Stimulated activated naive CD8-positive, alpha-beta T cell treated with anti-CD3 and anti-CD28 coated beads, Interleukin-15, amount 100 ng/mL, for 72 hours (primary cell): Measurements from ENCODE around the gene MNX1.

ENCODE experiments used
- ATAC-seq: fragments of 150-1000 bp; cut with Tn5 transposase; 2 replicates; pipeline ENCODE4 v1.10.0; 2021; ENCODE audit warnings: mild to moderate bottlenecking, moderate library complexity
- DNase-seq, 2 donors: peaks; one replicate each; pipeline ENCODE4 v3.0.0; 2021 to 2022
- H3K27ac Mint-ChIP-seq, 2 donors: one replicate each; pipeline ENCODE4 v1.8.0; 2022; ENCODE audit warnings: mild to moderate bottlenecking in 2 of 2, mixed read lengths in 2 of 2, moderate library complexity in 2 of 2
- H3K27me3 Mint-ChIP-seq: one replicate; pipeline ENCODE4 v1.8.0; 2022; ENCODE audit warnings: mixed read lengths
- H3K4me1 Mint-ChIP-seq: one replicate; pipeline ENCODE4 v1.8.0; 2022; ENCODE audit warnings: mild to moderate bottlenecking, mixed read lengths
- H3K4me3 Mint-ChIP-seq, 2 donors: one replicate each; pipeline ENCODE4 v1.8.0; 2022; ENCODE audit warnings: mild to moderate bottlenecking in 2 of 2, mixed read lengths in 2 of 2, moderate library complexity in 1 of 2
- H3K9me3 Mint-ChIP-seq, 2 donors: one replicate each; pipeline ENCODE4 v1.8.0; 2022; ENCODE audit warnings: mixed read lengths in 2 of 2

Gene MNX1

GRCh38 chr7:157041004-157041403, 30.5 kb upstream of the MNX1 start:
- H3K4me3 Mint-ChIP-seq = no peak overlapping the region
- no peak for ATAC-seq

GRCh38 chr7:157037635-157038034, 27.2 kb upstream of the MNX1 start:
- H3K9me3 Mint-ChIP-seq = peaks cover 5 to 13% of the 10 kb centered on the region in 2 donors
- no peaks in the 10 kb centered on the region for H3K4me1 Mint-ChIP-seq
- DNase-seq (no peak), ATAC-seq (no peak)
- no peak overlapping the region for H3K27ac Mint-ChIP-seq
- peaks cover 58% of the 10 kb centered on the region for H3K27me3 Mint-ChIP-seq
- H3K4me3 Mint-ChIP-seq = no peak overlapping the region

More at GRCh38 chr7:157041004-157041403, 30.5 kb upstream of the MNX1 start:
- Mint-ChIP-seq H3K9me3 (peaks cover 5 to 12% of the 10 kb centered on the region in 2 donors), H3K4me1 (no peaks in the 10 kb centered on the region), H3K27ac (no peak overlapping the region), H3K27me3 (peaks cover 42% of the 10 kb centered on the region)
- DNase-seq = no peak

DNA sequence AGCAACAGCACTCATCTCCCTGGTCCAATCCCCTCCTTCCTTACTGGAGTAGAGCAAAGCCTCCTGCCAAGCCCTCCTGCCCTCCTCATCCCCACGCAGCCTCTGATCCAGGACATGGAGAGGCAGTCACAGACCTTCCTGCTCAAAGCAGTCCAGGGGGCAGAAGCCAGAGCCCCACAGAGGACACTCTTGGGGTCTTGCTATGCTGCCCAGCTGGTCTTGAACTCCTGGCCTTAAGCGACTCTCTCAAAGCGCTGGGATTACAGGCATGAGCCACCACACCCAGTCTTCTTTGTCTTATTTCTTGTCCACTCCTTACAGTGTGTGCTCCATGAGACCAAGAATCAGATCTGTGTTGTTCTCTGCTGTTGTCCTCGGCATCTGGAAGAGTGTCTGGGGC, 26.6 kb upstream of the MNX1 start:
- Mint-ChIP-seq H3K4me3 (no peak overlapping the region), H3K9me3 (peaks cover 5 to 13% of the 10 kb centered on the region in 2 donors), H3K27me3 (peaks cover 55% of the 10 kb centered on the region)

GRCh38 chr7:157035979-157036378, 25.5 kb upstream of the MNX1 start:
- peaks cover 5 to 13% of the 10 kb centered on the region in 2 donors for H3K9me3 Mint-ChIP-seq
- no peak overlapping the region for H3K27ac Mint-ChIP-seq
- H3K27me3 Mint-ChIP-seq = peaks cover 55% of the 10 kb centered on the region
- ATAC-seq (no peak), DNase-seq (no peak)
- H3K4me1 Mint-ChIP-seq = no peaks in the 10 kb centered on the region
- no peak overlapping the region for H3K4me3 Mint-ChIP-seq

More for the DNA sequence above, 26.6 kb upstream of the MNX1 start:
- no peak overlapping the region for H3K27ac Mint-ChIP-seq
- H3K4me1 Mint-ChIP-seq = no peaks in the 10 kb centered on the region
- DNase-seq (no peak), ATAC-seq (no peak)

- no peaks in the 10 kb centered on the region for H3K4me1 Mint-ChIP-seq
- ATAC-seq (no peak), DNase-seq (no peak)
- peaks cover 52% of the 10 kb centered on the region for H3K27me3 Mint-ChIP-seq
- H3K27ac Mint-ChIP-seq = no peak overlapping the region
- H3K9me3 Mint-ChIP-seq = peaks cover 5 to 13% of the 10 kb centered on the region in 2 donors
- H3K4me3 Mint-ChIP-seq = no peak overlapping the region
These were observed 24.8 kb upstream of the MNX1 start for GRCh38 chr7:157035302-157035701.

- Mint-ChIP-seq H3K27me3 (peaks cover 65% of the 10 kb centered on the region), H3K9me3 (peaks cover 5 to 13% of the 10 kb centered on the region in 2 donors), H3K4me1 (no peaks in the 10 kb centered on the region), H3K27ac (no peak overlapping the region), H3K4me3 (no peak overlapping the region)
- DNase-seq = no peak
- no peak for ATAC-seq
These were observed 23.3 kb upstream of the MNX1 start for GRCh38 chr7:157033483-157034473.

DNA sequence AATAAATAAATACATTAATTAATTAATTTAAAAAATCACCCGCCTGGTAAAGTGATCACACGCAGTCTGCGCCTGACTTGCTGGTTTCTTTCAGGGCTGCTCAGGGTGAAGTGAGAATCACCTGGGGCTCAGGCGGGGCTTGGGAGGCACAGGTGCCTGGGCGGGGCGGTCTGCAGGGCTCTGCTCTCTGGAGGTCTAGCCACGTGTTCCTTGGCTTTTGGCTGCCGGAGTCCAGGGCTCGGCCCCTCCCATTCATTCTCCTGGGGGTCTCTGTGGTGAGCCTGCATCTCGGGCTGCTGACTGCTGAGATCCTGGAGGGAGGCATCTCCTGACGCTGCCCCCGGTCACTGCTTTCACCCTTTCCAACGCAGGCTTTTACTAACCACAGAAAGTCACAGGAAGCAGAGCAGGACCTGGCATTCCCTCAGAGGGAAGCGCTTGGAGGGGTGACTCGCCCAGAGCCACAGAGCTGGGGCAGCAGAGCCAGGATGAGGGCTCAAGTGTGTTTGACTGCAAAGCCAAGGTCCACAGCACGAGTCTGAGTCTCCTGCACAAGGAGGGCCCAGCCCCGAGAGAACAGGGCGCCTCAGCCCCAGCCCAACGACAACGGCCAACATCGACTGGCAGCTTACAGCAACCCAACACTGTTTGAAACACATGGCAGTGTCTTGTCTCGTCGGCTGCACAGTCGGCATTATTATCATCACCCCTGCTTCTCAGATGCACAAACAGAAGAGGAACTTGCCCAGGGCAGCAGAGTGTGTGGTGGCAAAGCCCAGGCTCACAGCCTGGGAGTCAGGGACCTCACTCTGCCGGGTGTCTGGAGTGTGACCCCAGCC, 22.4 kb upstream of the MNX1 start:
- H3K27me3 Mint-ChIP-seq = peaks cover 74% of the 10 kb centered on the region
- no peaks in the 10 kb centered on the region for H3K4me1 Mint-ChIP-seq
- H3K9me3 Mint-ChIP-seq = peaks cover 5 to 13% of the 10 kb centered on the region in 2 donors
- DNase-seq = no peak
- ATAC-seq = no peak
- H3K4me3 Mint-ChIP-seq = no peak overlapping the region
- H3K27ac Mint-ChIP-seq = no peak overlapping the region

DNA sequence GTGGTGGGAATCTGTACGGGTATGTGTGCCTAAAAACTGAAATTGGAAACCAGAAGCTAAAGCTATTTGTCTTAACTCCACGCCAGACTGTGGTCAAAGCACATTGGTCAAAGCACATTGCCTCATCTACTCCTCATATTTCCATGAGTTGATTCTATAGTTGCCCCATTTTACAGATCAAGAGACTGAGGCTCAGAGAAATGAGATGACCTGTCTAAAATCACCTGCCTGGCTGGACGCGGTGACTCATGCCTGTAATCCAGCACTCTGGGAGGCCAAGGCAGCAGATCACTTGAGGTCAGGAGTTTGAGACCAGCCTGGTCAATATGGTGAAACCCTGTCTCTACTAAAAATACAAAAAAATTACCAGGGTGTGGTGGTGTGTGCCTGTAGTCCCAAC, 21.7 kb upstream of the MNX1 start:
- peaks cover 5 to 13% of the 10 kb centered on the region in 2 donors for H3K9me3 Mint-ChIP-seq
- DNase-seq (no peak), ATAC-seq (no peak)
- no peaks in the 10 kb centered on the region for H3K4me1 Mint-ChIP-seq
- H3K4me3 Mint-ChIP-seq = no peak overlapping the region
- H3K27ac Mint-ChIP-seq = no peak overlapping the region
- peaks cover 76% of the 10 kb centered on the region for H3K27me3 Mint-ChIP-seq

GRCh38 chr7:157028199-157028903, 17.9 kb upstream of the MNX1 start:
- Mint-ChIP-seq H3K27me3 (peaks cover 92% of the 10 kb centered on the region), H3K9me3 (no peaks in the 10 kb centered on the region), H3K27ac (no peak overlapping the region), H3K4me1 (no peaks in the 10 kb centered on the region), H3K4me3 (no peak overlapping the region)
- DNase-seq = no peak
- no peak for ATAC-seq

DNA sequence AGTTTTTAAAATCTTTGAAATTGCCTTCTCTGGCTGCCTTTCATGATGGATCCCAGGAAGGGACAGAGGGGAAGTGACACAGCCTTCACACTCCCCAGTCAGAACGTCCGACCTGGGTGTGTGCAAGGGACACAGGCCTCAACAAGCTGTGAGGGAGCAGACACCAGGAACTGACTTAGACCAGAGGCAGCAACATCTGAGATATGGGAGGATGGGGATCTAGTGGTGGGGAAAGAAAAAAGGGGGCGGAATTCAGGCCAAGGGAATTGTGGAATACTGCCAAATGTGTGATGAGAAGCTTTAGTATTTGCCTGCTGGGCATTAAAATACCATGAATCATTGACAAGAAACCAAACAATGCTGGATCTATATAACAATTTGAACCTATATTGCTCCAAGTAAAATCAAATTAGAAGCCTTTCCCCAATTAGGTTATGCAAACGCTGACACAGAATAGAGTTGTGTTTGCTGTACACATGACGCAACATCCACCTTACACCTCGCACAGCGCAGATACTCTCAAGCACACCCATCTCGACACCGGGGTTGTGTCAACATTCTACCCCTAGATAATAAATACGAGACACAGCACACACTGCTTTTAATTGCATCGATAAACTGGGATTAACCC, 17.2 kb upstream of the MNX1 start:
- ATAC-seq = no peak
- no peak overlapping the region for H3K27ac Mint-ChIP-seq
- peaks cover 3% of the 10 kb centered on the region for H3K4me1 Mint-ChIP-seq
- no peak for DNase-seq
- H3K4me3 Mint-ChIP-seq = no peak overlapping the region
- peaks cover 93% of the 10 kb centered on the region for H3K27me3 Mint-ChIP-seq
- H3K9me3 Mint-ChIP-seq = no peaks in the 10 kb centered on the region

GRCh38 chr7:157024716-157025115, 14.3 kb upstream of the MNX1 start:
- H3K9me3 Mint-ChIP-seq = no peaks in the 10 kb centered on the region
- ATAC-seq = no peak
- H3K27ac Mint-ChIP-seq = no peak overlapping the region
- no peak overlapping the region for H3K4me3 Mint-ChIP-seq
- peaks cover 99% of the 10 kb centered on the region for H3K27me3 Mint-ChIP-seq
- no peak for DNase-seq
- peaks cover 16% of the 10 kb centered on the region for H3K4me1 Mint-ChIP-seq

- Mint-ChIP-seq H3K9me3 (no peaks in the 10 kb centered on the region), H3K4me3 (no peak overlapping the region), H3K4me1 (peaks cover 23% of the 10 kb centered on the region), H3K27ac (no peak overlapping the region), H3K27me3 (peaks cover 99% of the 10 kb centered on the region)
- no peak for DNase-seq
- no peak for ATAC-seq
These were observed 13.1 kb upstream of the MNX1 start for GRCh38 chr7:157023589-157023905.

DNA sequence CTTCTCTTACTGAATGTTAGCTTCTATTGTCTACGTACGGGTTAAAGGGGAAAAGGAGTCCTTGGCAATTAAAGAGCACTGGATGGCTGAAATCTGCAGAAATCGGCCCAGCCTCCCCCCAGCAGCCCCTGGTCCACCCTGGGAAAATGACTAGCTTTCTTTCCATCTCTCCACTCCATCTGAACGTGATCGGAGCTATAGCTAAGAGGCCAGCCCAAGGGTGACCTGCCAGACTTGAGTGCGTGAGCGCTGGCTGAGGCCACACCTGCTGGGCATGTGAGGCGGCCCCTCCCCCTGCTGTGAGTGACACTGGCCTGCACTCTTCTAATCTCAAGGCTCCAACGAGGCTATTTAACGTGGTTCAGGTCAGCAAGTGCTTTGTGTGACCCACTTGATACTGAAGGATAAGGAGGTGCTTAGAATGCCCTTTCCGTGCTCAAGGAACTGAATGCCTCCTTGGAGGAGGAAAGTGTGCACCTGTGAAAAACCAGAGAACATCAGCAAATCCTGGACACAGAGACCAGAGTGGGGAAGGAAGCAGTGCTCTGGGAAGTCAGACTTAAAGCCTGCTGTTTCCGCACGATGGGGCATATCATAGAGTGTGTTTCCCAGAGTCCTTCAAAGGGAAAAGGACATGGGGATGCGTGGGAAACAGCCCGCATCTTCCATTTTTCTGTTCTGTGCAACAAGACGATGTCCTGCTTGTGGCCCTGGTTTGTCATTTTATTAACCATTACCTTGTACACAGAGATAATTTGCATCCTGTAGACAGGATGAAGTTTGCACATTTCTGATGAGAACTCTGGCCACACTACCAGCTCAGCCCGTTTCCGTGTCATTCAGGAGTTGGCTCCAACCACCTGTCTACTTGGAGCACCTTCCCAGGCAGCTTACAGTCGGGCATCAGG, 12.5 kb upstream of the MNX1 start:
- DNase-seq (no peak), ATAC-seq (no peak)
- H3K9me3 Mint-ChIP-seq = no peaks in the 10 kb centered on the region
- peaks cover 27% of the 10 kb centered on the region for H3K4me1 Mint-ChIP-seq
- H3K27ac Mint-ChIP-seq = no peak overlapping the region
- peaks cover 99% of the 10 kb centered on the region for H3K27me3 Mint-ChIP-seq
- no peak overlapping the region for H3K4me3 Mint-ChIP-seq
